ENCODE results near the gene PBX1. TPM values are rescaled to one million over a fixed set of nuclear protein-coding genes. Genes with fewer than 3 reads are reported as not detected.

PBX1 gene
- total and polyA plus RNA-seq, 2 of the 4 experiments (the other 2 are of a cell fraction): 13.9 to 17.9 TPM

DNA sequence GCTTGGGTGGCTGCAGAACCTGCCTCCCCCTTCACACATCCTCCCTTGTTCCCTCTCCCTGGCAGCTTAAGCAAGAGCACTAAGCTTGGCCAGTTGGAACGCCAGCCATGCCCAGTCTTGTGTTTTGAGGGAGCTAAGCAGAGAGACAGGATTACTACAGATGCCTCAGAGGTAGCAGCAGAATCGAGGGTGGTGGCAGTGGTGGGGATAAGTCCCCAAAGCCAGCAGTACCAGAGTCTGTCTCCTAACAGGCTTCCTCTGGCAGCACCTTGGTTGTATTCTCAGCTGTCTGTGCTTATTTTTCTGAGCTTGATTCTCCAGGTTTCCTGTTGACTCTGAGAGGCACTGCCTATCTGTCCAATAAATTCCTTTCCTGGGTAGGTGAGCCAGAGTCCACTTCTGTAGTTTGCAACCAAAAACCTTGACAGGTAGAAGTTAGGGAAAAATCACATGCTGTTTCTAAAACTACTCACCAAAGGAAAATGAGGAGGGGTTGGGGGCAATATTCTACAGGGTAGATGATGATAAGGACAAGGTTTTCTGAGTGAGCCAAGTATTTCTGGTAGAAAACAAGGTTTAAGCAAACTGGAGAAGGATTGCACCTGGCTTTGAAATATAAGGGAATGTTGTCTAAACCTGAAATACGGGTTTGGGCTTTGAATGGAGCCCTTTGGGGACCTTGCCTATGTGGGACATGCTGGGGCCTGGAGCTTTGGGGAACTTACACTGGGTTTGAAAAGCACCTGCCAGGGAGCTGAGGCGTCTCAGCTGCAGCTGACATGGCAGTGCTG, 100.8 kb downstream of the PBX1 start (continued):
- TF ChIP-seq CHD1 (IDR thresholded peaks at IDR 0.05; ENCODE audit: low read depth, low read length): no peak

DNA sequence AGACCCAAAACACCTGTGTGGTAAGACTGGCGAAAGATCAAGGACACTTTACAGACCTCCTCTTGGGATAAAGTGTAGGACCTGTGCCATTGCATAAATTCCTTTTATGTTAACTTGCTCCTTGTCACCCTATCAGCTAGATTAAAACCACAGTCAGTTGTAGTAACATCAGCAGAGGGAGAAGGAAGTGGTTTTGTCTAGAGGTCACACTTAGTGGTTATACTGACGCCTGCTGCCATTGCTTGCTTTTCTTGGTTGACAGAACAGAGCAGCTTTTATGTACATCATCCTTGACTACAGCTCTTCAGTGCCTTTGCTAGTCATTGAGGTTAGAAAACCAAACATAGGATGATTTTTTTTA, 101.4 kb downstream of the PBX1 start:
- Histone ChIP-seq H4K5ac (ENCODE audit: low read depth, low read length) (no peak overlapping the region), H3K27me3 (ENCODE audit: control insufficient read depth, insufficient read depth, low read length) (no peaks in the 10 kb centered on the region), H3K18ac (ENCODE audit: low read depth, low read length) (no peak overlapping the region), H3K4me3 (ENCODE audit: insufficient read depth, low read depth, low read length) (no peak overlapping the region), H2AK9ac (replicated peaks; ENCODE audit: low read depth, low read length, poor library complexity) (no peak overlapping the region), H3K9me3 (ENCODE audit: control insufficient read depth, insufficient read depth, low read length) (no peaks in the 10 kb centered on the region), H3K14ac (replicated peaks; ENCODE audit: low read depth, low read length) (no peak overlapping the region), H2AFZ (replicated peaks; ENCODE audit: low read length, poor library complexity) (no peak overlapping the region), H2BK5ac (ENCODE audit: low read depth, low read length, poor library complexity, severe bottlenecking) (no peak overlapping the region), H3K36me3 (ENCODE audit: control insufficient read depth, insufficient read depth, low read length) (no peaks in the 10 kb centered on the region), H2AK5ac (ENCODE audit: low read depth, low read length) (no peak overlapping the region), H3K23ac (ENCODE audit: low read depth, low read length) (no peak overlapping the region), H3K79me1 (ENCODE audit: low read depth in 1 of 2, low read length in 2 of 2) (0 out of 4 replicates have a peak, but pooled peaks cover 5 to 10% of the 10 kb centered on the region in 2 experiments), H3K9ac (ENCODE audit: low read depth, low read length) (no peak overlapping the region), H3K4ac (ENCODE audit: low read depth, low read length) (no peak overlapping the region), H4K8ac (ENCODE audit: low read depth in 2 of 2, low read length in 2 of 2) (no peak overlapping the region), H3K4me1 (ENCODE audit: control insufficient read depth, insufficient read depth, low read length) (peaks cover 4% of the 10 kb centered on the region; the same call in 1 of the 2 replicates), H2BK15ac (ENCODE audit: low read depth, low read length) (no peak overlapping the region), H4K20me1 (ENCODE audit: insufficient read depth, low read length) (peaks cover 8% of the 10 kb centered on the region; the same call in 1 of the 2 replicates), H3K56ac (ENCODE audit: extremely low read depth, insufficient read depth, low read length) (no peak overlapping the region), H2BK20ac (ENCODE audit: low read depth, low read length) (no peak overlapping the region), H4K91ac (ENCODE audit: insufficient read depth, low read depth, low read length) (no peak overlapping the region), H2BK120ac (ENCODE audit: low read depth, low read length) (no peak overlapping the region), H3K27ac (ENCODE audit: insufficient read depth, low read length) (no peak overlapping the region), H3K9me1 (ENCODE audit: insufficient read depth, low read length) (0 out of 2 replicates have a peak, but pooled peaks cover 3% of the 10 kb centered on the region), H3K4me2 (ENCODE audit: low read depth, low read length) (no peak overlapping the region)
- ATAC-seq (ENCODE audit: low read depth) (peak; percentile 48), DNase-seq (peak; percentile 67)
- ChIA-PET CTCF (no interaction called here), POLR2A (ENCODE audit: unreplicated experiment) (no interaction called here)
- in situ Hi-C loops (cut with MboI; ENCODE audit: low sequenced_read_pairs) (no loop called here), intact Hi-C loops (cut with micrococcal nuclease) (no loop called here), dilution Hi-C loops (cut with HindIII; ENCODE audit: low sequenced_read_pairs, unreplicated experiment) (no loop called here)
- WGBS, 2 experiments (ENCODE audit: extremely low coverage in 2 of 2, insufficient read length in 1 of 2): no CpG with 5 or more reads among the region's 2 CpGs
- BruUV-seq (replicated peaks): no TSS peak
- TF ChIP-seq BHLHE40 (IDR thresholded peaks at IDR 0.05; ENCODE audit: low read depth, low read length) (no peak), CEBPB (IDR thresholded peaks at IDR 0.05; ENCODE audit: low read depth, low read length) (no peak), MAFK (IDR thresholded peaks at IDR 0.05; ENCODE audit: low read depth, low read length) (no peak), RCOR1 (IDR thresholded peaks at IDR 0.05; ENCODE audit: insufficient replicate concordance, low read length) (no peak), ELK1 (IDR thresholded peaks at IDR 0.05; ENCODE audit: borderline replicate concordance, low read depth, low read length) (no peak), MAZ (IDR thresholded peaks at IDR 0.05; ENCODE audit: borderline replicate concordance, low read depth, low read length) (no peak), MXI1 (IDR thresholded peaks at IDR 0.05; ENCODE audit: borderline replicate concordance, low read depth, low read length) (no peak), RFX5 (IDR thresholded peaks at IDR 0.05; ENCODE audit: low read depth, low read length) (no peak), USF2 (IDR thresholded peaks at IDR 0.05; ENCODE audit: low read depth, low read length) (no peak), SMC3 (IDR thresholded peaks at IDR 0.05; ENCODE audit: low read depth, low read length) (no peak), CHD1 (IDR thresholded peaks at IDR 0.05; ENCODE audit: low read depth, low read length) (no peak)
- TF ChIP-seq, protein P1, sequence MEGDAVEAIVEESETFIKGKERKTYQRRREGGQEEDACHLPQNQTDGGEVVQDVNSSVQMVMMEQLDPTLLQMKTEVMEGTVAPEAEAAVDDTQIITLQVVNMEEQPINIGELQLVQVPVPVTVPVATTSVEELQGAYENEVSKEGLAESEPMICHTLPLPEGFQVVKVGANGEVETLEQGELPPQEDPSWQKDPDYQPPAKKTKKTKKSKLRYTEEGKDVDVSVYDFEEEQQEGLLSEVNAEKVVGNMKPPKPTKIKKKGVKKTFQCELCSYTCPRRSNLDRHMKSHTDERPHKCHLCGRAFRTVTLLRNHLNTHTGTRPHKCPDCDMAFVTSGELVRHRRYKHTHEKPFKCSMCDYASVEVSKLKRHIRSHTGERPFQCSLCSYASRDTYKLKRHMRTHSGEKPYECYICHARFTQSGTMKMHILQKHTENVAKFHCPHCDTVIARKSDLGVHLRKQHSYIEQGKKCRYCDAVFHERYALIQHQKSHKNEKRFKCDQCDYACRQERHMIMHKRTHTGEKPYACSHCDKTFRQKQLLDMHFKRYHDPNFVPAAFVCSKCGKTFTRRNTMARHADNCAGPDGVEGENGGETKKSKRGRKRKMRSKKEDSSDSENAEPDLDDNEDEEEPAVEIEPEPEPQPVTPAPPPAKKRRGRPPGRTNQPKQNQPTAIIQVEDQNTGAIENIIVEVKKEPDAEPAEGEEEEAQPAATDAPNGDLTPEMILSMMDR (conservative IDR thresholded peaks at IDR 0.05; ENCODE audit: low read depth, low read length): no peak
